Coronary artery (tissue), 2 donors: ENCODE results near the gene SHE.

Experiments used
- DNase-seq: peaks from one replicate; pipeline ENCODE4 v3.0.0-alpha.2; 2017; ENCODE audit warnings: low spot score
- H3K27ac ChIP-seq, 2 donors: fragments of 200-600 bp; sonication (generic); one replicate each; pipeline ENCODE4 v1.5.1; 2016 to 2019
- H3K4me3 ChIP-seq: fragments of 200-600 bp; sonication (generic); 2 replicates; pipeline ENCODE4 v1.5.1; 2016; ENCODE audit warnings: mild to moderate bottlenecking, moderate library complexity
- TF ChIP-seq, protein P1 (sequence below): fragments of 200-600 bp; sonication (generic); IDR thresholded peaks from one replicate; pipeline ENCODE4 v1.5.1; 2019; ENCODE audit warnings: antibody characterized with exemption

Gene SHE

DNA sequence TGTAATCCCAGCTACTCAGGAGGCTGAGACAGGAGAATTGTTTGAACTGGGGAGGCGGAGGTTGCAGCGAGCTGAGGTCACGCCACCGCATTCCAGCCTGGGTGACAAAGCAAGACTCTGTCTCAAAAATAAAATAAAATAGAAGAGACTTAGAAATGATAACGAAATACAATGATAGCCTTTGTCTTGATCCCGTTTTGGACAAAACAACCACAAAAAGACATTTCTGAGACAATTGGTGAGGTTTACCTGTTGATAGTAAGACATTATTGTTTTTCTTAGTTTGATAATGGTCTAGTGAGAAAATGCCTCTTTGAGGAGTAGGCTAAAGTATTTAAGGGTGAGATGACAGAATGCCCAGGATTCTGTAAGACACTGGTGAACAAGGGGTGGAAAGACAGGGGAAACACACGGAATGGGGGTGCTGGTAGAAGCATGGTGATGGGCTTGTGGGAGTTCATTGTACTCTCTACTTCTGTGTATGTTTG lies 11.9 kb upstream of the SHE start:
- Histone ChIP-seq H3K4me3 (no peak overlapping the region), H3K27ac (no peak overlapping the region)
- no peak for DNase-seq
- TF ChIP-seq, protein P1, sequence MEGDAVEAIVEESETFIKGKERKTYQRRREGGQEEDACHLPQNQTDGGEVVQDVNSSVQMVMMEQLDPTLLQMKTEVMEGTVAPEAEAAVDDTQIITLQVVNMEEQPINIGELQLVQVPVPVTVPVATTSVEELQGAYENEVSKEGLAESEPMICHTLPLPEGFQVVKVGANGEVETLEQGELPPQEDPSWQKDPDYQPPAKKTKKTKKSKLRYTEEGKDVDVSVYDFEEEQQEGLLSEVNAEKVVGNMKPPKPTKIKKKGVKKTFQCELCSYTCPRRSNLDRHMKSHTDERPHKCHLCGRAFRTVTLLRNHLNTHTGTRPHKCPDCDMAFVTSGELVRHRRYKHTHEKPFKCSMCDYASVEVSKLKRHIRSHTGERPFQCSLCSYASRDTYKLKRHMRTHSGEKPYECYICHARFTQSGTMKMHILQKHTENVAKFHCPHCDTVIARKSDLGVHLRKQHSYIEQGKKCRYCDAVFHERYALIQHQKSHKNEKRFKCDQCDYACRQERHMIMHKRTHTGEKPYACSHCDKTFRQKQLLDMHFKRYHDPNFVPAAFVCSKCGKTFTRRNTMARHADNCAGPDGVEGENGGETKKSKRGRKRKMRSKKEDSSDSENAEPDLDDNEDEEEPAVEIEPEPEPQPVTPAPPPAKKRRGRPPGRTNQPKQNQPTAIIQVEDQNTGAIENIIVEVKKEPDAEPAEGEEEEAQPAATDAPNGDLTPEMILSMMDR: no peak

DNA sequence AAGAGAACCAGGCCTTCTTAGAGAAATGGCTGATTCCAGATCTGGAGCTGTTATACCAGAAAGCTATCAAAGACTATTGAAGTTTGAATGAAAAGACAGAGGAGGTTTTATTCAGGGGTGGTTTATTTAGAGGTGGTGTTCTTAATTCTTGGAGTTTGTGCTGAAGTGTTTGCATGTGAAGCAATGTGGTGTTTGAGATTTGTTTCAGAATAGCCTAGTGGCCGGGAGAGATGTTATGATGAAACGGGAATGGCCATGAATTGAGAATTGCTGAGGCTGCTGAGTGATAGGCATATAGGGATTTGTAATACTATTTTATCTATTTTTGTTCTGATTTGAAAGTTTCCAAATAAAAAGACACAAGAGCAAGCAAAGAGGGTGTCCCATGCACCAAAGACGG lies 10.5 kb upstream of the SHE start:
- TF ChIP-seq, protein P1: no peak
- H3K4me3 ChIP-seq: no peak overlapping the region
- no peak for DNase-seq
- no peak overlapping the region for H3K27ac ChIP-seq

DNA sequence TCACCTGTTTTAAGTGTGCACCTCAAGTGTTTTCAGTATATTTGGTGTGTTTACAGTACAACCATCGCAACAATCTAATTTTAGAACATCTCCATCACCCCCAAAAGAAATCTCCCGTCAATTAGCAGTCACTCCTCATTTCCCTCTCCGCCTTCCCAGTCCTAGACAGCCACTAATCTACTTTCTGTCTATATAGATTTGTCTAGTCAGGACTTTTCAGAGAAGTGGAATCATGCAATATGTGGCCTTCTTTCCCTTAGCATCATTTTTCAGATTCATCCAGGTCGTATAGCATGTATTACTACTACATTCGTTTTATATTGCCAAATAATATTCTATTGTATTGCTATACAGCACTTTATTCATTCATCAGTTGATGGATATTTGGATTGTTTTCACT lies 1.7 kb upstream of the SHE start:
- Histone ChIP-seq H3K27ac (no peak overlapping the region), H3K4me3 (no peak overlapping the region)
- no peak for DNase-seq
- TF ChIP-seq, protein P1: no peak

DNA sequence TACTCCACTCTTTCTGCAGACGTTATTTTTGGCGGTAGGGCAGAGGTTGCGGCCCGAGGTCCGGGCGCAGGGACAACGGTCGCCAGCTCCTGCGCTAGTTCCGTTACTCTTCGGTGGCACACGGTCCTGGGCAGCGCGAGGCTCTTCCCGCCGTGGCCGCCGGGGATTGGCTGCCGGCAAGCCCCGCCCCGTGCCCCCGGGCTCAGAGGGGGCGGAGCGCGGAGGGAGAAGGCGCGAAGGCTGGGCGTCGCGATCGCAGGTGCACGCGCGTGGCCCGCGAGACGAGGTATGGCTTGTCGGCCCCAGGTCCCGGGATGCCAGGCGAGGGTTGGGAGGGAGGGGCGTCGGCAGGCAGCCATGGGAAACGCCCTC lies 518 bp upstream of the SHE start:
- no peak for DNase-seq
- TF ChIP-seq, protein P1: no peak
- H3K4me3 ChIP-seq: peak overlapping the region; percentile 74
- peak overlapping the region in 1 of 2 donors; percentile 80 for H3K27ac ChIP-seq

DNA sequence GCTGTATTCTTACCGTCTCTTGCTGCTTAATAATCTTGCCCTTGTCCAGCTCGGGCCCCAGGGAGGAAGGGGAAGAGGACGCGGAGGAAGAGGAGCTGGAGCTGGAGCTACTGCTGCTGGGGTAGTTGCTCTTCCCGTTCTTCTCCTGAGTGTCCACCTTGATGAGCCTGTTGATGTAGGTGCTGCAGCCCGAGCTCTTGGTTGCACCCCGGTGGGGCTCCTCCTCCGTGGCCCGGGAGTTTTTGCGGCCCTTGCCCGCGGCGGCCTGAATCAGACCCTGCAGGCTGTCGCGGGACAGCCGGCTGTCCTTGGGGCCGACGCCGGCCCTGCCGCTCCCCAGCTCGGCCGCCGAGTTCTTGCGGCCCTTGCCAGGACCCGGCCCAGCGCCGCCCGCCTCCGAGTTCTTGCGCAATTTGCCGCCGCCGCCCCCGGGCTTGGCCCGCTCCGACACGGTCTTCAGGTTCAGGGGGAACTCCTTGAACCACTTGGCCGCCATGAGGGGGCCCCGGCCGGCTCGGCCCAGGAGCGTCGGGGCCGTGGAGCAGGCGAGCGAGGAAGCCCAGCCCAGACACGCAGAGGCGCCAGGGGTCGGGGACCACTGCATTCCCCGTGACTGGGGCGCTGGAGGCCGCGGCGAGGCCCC lies 668 bp downstream of the SHE start:
- H3K27ac ChIP-seq: peak overlapping the region in 1 of 2 donors; percentile 80
- H3K4me3 ChIP-seq: peak overlapping the region; percentile 74
- TF ChIP-seq, protein P1: no peak
- no peak for DNase-seq

DNA sequence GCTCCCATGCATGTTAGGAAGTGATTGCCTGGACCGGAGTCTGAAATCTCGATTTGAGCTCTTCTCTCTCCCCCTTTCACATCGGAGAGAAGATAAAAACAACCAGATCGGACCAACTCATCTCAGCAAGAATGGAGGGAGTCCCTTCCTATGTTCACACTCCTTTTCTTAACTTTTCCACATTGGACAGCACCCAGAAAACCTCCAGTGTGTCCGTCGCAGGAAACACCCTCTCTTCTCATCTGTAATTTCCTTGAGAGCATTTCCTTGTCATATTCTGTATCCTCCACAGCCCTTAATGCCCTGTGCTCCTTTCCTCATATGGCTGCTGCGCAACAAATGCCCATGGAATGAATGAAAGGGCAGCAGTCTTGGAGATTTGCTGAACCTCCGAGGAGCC lies 1.7 kb downstream of the SHE start:
- TF ChIP-seq, protein P1: no peak
- no peak for DNase-seq
- Histone ChIP-seq H3K27ac (peak overlapping the region in 1 of 2 donors; percentile 80), H3K4me3 (peak overlapping the region; percentile 74)

DNA sequence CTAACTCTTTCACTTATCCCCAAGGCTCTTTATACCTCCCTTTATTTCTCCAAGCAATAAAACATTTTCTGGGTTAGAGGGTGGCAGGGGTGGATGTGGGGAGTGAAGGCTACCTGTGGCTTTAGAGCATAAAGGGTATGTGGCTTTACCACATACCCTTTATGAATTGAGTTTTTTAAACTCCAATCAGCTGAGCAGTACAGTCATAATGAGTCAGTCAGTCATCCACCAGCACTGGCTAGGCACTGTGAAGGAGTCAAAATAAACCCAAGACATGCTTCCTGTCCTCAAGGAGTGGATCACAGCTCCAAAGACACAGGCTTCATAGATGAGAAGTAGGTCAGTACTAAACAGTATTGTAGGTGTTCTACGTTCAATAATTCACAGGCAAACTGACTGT lies 2.8 kb downstream of the SHE start:
- Histone ChIP-seq H3K27ac (no peak overlapping the region), H3K4me3 (peak overlapping the region; percentile 74)
- TF ChIP-seq, protein P1: no peak
- no peak for DNase-seq
